ENCODE measurements around the gene THOC6.

The THOC6 gene

GRCh38 chr16:3027983-3028715, 4.3 kb downstream of the THOC6 start:
- no peaks in the 10 kb centered on the region for H3K9me3 ChIP-seq (ENCODE audit: insufficient read depth, low read depth, low read length)
- peaks cover 22% of the 10 kb centered on the region for H3K36me3 ChIP-seq (ENCODE audit: insufficient read depth, low read depth, low read length)
- no peak overlapping the region; the same call in 1 of the 2 replicates for H3K9ac ChIP-seq (ENCODE audit: low read depth, low read length)
- H3K27ac ChIP-seq (ENCODE audit: low read length), result no peak overlapping the region
- peak overlapping the region; percentile 29; the same call in 1 of the 2 replicates for H3K4me3 ChIP-seq (ENCODE audit: low read length)
- peaks cover 44% of the 10 kb centered on the region for H3K27me3 ChIP-seq (ENCODE audit: insufficient read depth, low read length)
- peaks cover 7% of the 10 kb centered on the region for H3K4me1 ChIP-seq (ENCODE audit: insufficient read depth, low read length)

DNA sequence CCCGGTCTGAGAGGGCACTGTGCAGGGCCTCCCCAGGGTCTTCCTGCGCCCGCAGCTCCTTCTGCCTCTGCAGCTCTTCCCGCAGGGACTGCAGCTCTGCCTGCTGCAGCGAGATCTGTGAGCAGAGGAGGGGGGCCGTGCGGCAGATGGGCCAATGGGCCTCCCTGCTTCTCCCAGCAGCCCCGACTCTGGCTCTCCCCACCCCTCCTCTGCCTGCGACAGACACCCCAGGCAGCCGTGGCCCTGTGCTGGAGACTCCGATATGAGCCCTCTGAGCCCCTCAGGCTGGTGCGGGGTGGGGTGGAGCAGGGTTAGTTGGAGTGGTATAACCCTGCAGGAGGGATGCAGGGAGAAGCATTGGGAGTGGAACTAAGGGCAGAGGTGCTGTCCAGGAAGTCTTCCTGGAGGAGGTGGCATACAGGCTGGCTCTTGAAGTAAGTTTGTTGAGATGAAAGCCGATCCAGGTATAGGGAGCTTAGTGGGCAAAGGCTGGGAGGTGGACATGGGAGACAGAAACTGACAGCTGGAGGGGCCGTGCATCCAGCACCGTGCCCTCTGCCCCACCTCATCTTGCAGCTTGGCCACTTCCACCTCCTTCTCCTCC, 5.0 kb downstream of the THOC6 start:
- Histone ChIP-seq H3K27me3 (ENCODE audit: insufficient read depth, low read length) (peaks cover 50% of the 10 kb centered on the region), H3K4me3 (ENCODE audit: low read length) (no peak overlapping the region), H3K4me1 (ENCODE audit: insufficient read depth, low read length) (peaks cover 6% of the 10 kb centered on the region), H3K27ac (ENCODE audit: low read length) (no peak overlapping the region), H3K36me3 (ENCODE audit: insufficient read depth, low read depth, low read length) (peaks cover 22% of the 10 kb centered on the region), H3K9ac (ENCODE audit: low read depth, low read length) (no peak overlapping the region), H3K9me3 (ENCODE audit: insufficient read depth, low read depth, low read length) (no peaks in the 10 kb centered on the region)

GRCh38 chr16:3029491-3030221, 5.8 kb downstream of the THOC6 start:
- no peak overlapping the region for H3K27ac ChIP-seq (ENCODE audit: low read length)
- H3K9ac ChIP-seq (ENCODE audit: low read depth, low read length), result no peak overlapping the region
- peaks cover 59% of the 10 kb centered on the region for H3K27me3 ChIP-seq (ENCODE audit: insufficient read depth, low read length)
- peaks cover 22% of the 10 kb centered on the region for H3K36me3 ChIP-seq (ENCODE audit: insufficient read depth, low read depth, low read length)
- no peaks in the 10 kb centered on the region for H3K9me3 ChIP-seq (ENCODE audit: insufficient read depth, low read depth, low read length)
- no peak overlapping the region for H3K4me3 ChIP-seq (ENCODE audit: low read length)
- H3K4me1 ChIP-seq (ENCODE audit: insufficient read depth, low read length), result peaks cover 6% of the 10 kb centered on the region

DNA sequence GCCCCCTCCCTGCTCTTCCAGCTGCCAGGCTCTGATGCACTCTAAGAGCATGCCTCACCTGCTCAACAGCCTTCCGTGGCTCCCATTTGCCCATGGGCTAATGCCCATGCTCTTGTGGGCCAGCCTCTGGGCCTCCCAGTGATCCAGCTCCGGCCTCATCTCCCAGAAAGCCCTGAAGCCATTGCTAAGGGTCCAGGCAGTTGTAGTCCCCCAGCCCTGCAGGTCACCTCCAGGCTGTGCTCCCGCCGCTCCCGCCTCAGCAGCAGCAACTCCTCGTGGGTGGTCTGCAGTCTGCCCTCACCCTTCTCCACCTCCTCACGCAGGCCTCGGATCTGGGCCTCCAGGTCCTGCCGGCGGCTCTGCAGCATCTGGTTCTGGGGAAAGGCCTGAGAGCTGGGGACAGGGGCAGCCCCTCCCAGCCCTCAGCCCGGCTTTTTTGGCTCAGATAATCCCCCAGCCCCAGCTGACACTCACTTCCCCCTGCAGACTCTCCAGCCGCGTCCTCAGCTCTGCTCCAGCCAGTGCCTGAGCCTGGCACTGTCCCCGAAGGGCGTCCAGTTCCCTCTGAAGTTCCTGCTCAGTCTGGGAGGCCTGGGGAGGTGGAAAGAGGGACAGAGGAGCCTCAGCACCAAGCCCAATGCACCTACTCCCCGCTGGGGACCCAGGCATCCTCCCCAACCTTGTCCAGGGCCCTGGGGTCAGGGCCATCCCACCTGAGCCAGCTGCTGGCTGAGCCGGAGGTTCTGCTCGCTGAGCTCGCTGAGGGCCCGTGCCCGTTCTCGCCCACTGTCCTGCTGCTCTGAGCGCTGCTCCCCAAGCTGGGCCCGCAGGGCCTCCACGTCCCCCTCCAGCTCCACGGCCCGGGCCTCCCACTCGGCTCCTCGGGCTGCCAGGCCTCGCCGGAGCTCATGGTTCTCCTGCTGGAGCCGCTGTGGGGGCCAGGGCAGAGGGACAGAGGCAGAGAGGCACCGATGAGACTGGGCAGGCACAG, 6.7 kb downstream of the THOC6 start:
- no peaks in the 10 kb centered on the region for H3K9me3 ChIP-seq (ENCODE audit: insufficient read depth, low read depth, low read length)
- H3K27me3 ChIP-seq (ENCODE audit: insufficient read depth, low read length), result peaks cover 67% of the 10 kb centered on the region
- H3K27ac ChIP-seq (ENCODE audit: low read length), result no peak overlapping the region
- H3K9ac ChIP-seq (ENCODE audit: low read depth, low read length), result no peak overlapping the region
- peaks cover 19% of the 10 kb centered on the region for H3K36me3 ChIP-seq (ENCODE audit: insufficient read depth, low read depth, low read length)
- H3K4me1 ChIP-seq (ENCODE audit: insufficient read depth, low read length), result peaks cover 7% of the 10 kb centered on the region
- H3K4me3 ChIP-seq (ENCODE audit: low read length), result no peak overlapping the region

DNA sequence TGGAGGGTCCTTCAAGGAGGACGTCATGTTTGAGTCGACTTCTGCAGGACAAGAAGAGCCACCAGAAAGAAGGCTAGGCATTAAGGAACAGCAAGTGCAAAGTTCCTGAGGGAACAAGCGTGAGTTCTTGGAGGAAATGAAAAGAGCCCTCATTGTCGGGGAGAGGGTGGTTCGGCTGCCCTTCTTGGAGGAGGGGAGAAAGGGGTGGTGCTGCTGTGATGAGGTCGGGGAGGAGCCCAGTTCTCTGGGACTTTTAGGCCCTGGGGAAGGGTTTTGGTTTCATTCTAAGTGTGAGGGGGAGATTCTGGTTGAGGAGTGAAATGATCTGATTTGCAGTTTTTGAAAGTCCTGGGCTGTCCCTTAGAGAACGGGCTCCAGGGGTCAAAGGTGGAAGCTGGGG, 8.8 kb downstream of the THOC6 start:
- Histone ChIP-seq H3K9me3 (ENCODE audit: insufficient read depth, low read depth, low read length) (no peaks in the 10 kb centered on the region), H3K4me3 (ENCODE audit: low read length) (no peak overlapping the region), H3K9ac (ENCODE audit: low read depth, low read length) (no peak overlapping the region), H3K36me3 (ENCODE audit: insufficient read depth, low read depth, low read length) (no peaks in the 10 kb centered on the region), H3K4me1 (ENCODE audit: insufficient read depth, low read length) (peaks cover 10% of the 10 kb centered on the region), H3K27ac (ENCODE audit: low read length) (no peak overlapping the region), H3K27me3 (ENCODE audit: insufficient read depth, low read length) (peaks cover 88% of the 10 kb centered on the region)

- no peaks in the 10 kb centered on the region for H3K36me3 ChIP-seq (ENCODE audit: insufficient read depth, low read depth, low read length)
- H3K27me3 ChIP-seq (ENCODE audit: insufficient read depth, low read length), result peaks cover 82% of the 10 kb centered on the region
- H3K27ac ChIP-seq (ENCODE audit: low read length), result no peak overlapping the region
- no peaks in the 10 kb centered on the region for H3K9me3 ChIP-seq (ENCODE audit: insufficient read depth, low read depth, low read length)
- peak overlapping the region; percentile 65 for H3K4me3 ChIP-seq (ENCODE audit: low read length)
- no peak overlapping the region for H3K9ac ChIP-seq (ENCODE audit: low read depth, low read length)
- H3K4me1 ChIP-seq (ENCODE audit: insufficient read depth, low read length), result peaks cover 11% of the 10 kb centered on the region
These were observed 11.6 kb downstream of the THOC6 start for GRCh38 chr16:3035289-3035971.

GRCh38 chr16:3035972-3036725, 12.3 kb downstream of the THOC6 start:
- Histone ChIP-seq H3K36me3 (ENCODE audit: insufficient read depth, low read depth, low read length) (no peaks in the 10 kb centered on the region), H3K9ac (ENCODE audit: low read depth, low read length) (no peak overlapping the region), H3K9me3 (ENCODE audit: insufficient read depth, low read depth, low read length) (no peaks in the 10 kb centered on the region), H3K4me1 (ENCODE audit: insufficient read depth, low read length) (peaks cover 11% of the 10 kb centered on the region), H3K27me3 (ENCODE audit: insufficient read depth, low read length) (peaks cover 77% of the 10 kb centered on the region), H3K4me3 (ENCODE audit: low read length) (peak overlapping the region; percentile 65), H3K27ac (ENCODE audit: low read length) (no peak overlapping the region)

DNA sequence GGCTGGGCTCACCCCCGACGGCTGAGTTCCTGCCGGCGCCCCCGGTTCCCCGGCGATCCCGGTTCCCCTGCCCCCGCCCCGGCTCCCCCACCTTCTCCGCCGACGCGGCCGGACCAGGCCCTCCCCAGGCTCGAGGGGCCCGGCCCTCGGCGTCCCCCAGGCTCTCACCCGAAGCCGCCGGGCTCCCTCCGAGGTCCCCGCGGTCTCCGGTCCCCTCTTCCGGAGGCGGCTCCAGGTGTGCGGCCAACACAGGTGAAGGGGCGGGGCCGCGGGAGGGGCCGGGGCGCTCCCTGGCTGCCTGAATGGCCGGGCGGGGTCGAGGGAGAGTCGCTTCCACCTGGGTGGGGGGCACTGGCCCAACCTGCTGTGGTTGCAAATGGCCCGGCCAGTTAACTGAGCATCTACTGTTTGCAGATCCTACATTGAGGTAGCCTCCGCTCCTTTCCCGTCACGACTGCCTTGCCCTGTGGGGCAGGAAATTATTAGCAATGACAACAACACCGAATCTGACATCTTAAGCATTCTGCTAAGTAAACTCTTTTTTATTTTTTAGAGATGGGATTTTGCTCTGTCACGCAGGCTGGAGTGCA, 13.0 kb downstream of the THOC6 start, which contains the start of gene BICDL2:
Gene BICDL2 (minus strand): TSS at position 219 of the 590 bp plus-strand sequence. CDS start 1,448 bp downstream, outside the sequence.
- H3K36me3 ChIP-seq (ENCODE audit: insufficient read depth, low read depth, low read length), result no peaks in the 10 kb centered on the region
- H3K27me3 ChIP-seq (ENCODE audit: insufficient read depth, low read length), result peaks cover 75% of the 10 kb centered on the region
- no peak within 1 kb of the TSS for H3K27ac ChIP-seq (ENCODE audit: low read length)
- H3K4me3 ChIP-seq (ENCODE audit: low read length), result peak within 1 kb of the TSS; percentile 65
- H3K9me3 ChIP-seq (ENCODE audit: insufficient read depth, low read depth, low read length), result no peaks in the 10 kb centered on the region
- H3K9ac ChIP-seq (ENCODE audit: low read depth, low read length), result no peak within 1 kb of the TSS
- H3K4me1 ChIP-seq (ENCODE audit: insufficient read depth, low read length), result peaks cover 8% of the 10 kb centered on the region; the same call in 1 of the 2 replicates

GRCh38 chr16:3038256-3038655, 14.4 kb downstream of the THOC6 start:
- peaks cover 72% of the 10 kb centered on the region for H3K27me3 ChIP-seq (ENCODE audit: insufficient read depth, low read length)

GRCh38 chr16:3038896-3039295, 15.1 kb downstream of the THOC6 start:
- no peak overlapping the region for H3K27ac ChIP-seq (ENCODE audit: low read length)
- H3K27me3 ChIP-seq (ENCODE audit: insufficient read depth, low read length), result peaks cover 73% of the 10 kb centered on the region
- H3K36me3 ChIP-seq (ENCODE audit: insufficient read depth, low read depth, low read length), result no peaks in the 10 kb centered on the region
- peaks cover 8% of the 10 kb centered on the region; the same call in 1 of the 2 replicates for H3K4me1 ChIP-seq (ENCODE audit: insufficient read depth, low read length)
- H3K9ac ChIP-seq (ENCODE audit: low read depth, low read length), result no peak overlapping the region
- H3K4me3 ChIP-seq (ENCODE audit: low read length), result no peak overlapping the region
- no peaks in the 10 kb centered on the region for H3K9me3 ChIP-seq (ENCODE audit: insufficient read depth, low read depth, low read length)

More at GRCh38 chr16:3038256-3038655, 14.4 kb downstream of the THOC6 start:
- H3K4me1 ChIP-seq (ENCODE audit: insufficient read depth, low read length), result peaks cover 8% of the 10 kb centered on the region; the same call in 1 of the 2 replicates
- peak overlapping the region; percentile 34; the same call in 1 of the 2 replicates for H3K9ac ChIP-seq (ENCODE audit: low read depth, low read length)
- H3K27ac ChIP-seq (ENCODE audit: low read length), result no peak overlapping the region
- no peaks in the 10 kb centered on the region for H3K36me3 ChIP-seq (ENCODE audit: insufficient read depth, low read depth, low read length)
- no peaks in the 10 kb centered on the region for H3K9me3 ChIP-seq (ENCODE audit: insufficient read depth, low read depth, low read length)
- no peak overlapping the region for H3K4me3 ChIP-seq (ENCODE audit: low read length)

Measured in iPS-20b (cell line).